SK-N-SH treated with all-trans-retinoic acid at 6 μM for 48 hours (cell line): Measurements from ENCODE around the gene PYDC1.

Source experiments
- ATAC-seq: fragments of 200-7000 bp; cut with Tn5 transposase; 3 replicates; pipeline ENCODE4 v1.9.1; 2020; ENCODE audit warnings: mild to moderate bottlenecking, moderate library complexity
- ARNTL ChIP-seq: fragments of 450-650 bp; formaldehyde crosslinking; IDR thresholded peaks from 2 replicates; pipeline ENCODE4 v1.5.0; 2020; ENCODE audit warnings: low read depth, mild to moderate bottlenecking, moderate library complexity, borderline replicate concordance
- CSDC2 ChIP-seq: fragments of 250-450 bp; sonication (Bioruptor Pico); IDR thresholded peaks from 2 replicates; pipeline ENCODE4 v1.5.0; 2020; ENCODE audit warnings: mild to moderate bottlenecking, moderate library complexity
- ESRRG ChIP-seq: fragments of 250-450 bp; sonication (Bioruptor Pico); IDR thresholded peaks from 2 replicates; pipeline ENCODE4 v1.6.1; 2021; ENCODE audit warnings: mild to moderate bottlenecking
- GLIS3 ChIP-seq: fragments of 250-450 bp; sonication (Bioruptor Pico); IDR thresholded peaks from 2 replicates; pipeline ENCODE4 v1.5.0; 2020; ENCODE audit warnings: mild to moderate bottlenecking, moderate library complexity
- OSR1 ChIP-seq: fragments of 250-450 bp; sonication (Bioruptor Pico); IDR thresholded peaks from 2 replicates; pipeline ENCODE4 v1.8.0; 2022; ENCODE audit warnings: moderate library complexity, mild to moderate bottlenecking, inconsistent platforms
- PATZ1 ChIP-seq: fragments of 250-450 bp; sonication (Bioruptor Pico); IDR thresholded peaks from 2 replicates; pipeline ENCODE4 v1.8.0; 2020; ENCODE audit warnings: mild to moderate bottlenecking, moderate library complexity, borderline replicate concordance
- RARB ChIP-seq: fragments of 250-450 bp; sonication (Bioruptor Pico); IDR thresholded peaks from 2 replicates; pipeline ENCODE4 v1.8.0; 2021; ENCODE audit warnings: mild to moderate bottlenecking, moderate library complexity
- SNAI2 ChIP-seq: fragments of 250-450 bp; sonication (Bioruptor Pico); IDR thresholded peaks from 2 replicates; pipeline ENCODE4 v1.5.0; 2020; ENCODE audit warnings: mild to moderate bottlenecking, moderate library complexity
- TCF4 ChIP-seq: fragments of 250-450 bp; sonication (Bioruptor Pico); IDR thresholded peaks from 2 replicates; pipeline ENCODE4 v1.8.0; 2021; ENCODE audit warnings: mild to moderate bottlenecking, moderate library complexity, borderline replicate concordance
- ZC3H10 ChIP-seq: fragments of 250-450 bp; sonication (Bioruptor Pico); IDR thresholded peaks from 2 replicates; pipeline ENCODE4 v1.5.1; 2021; ENCODE audit warnings: mild to moderate bottlenecking, moderate library complexity
- ZFP3 ChIP-seq: fragments of 250-450 bp; sonication (Bioruptor Pico); IDR thresholded peaks from 2 replicates; pipeline ENCODE4 v1.5.0; 2020; ENCODE audit warnings: mild to moderate bottlenecking, moderate library complexity
- ZFP30 ChIP-seq: fragments of 450-650 bp; formaldehyde crosslinking; IDR thresholded peaks from 2 replicates; pipeline ENCODE4 v1.5.0; 2022; ENCODE audit warnings: mild to moderate bottlenecking, moderate library complexity
- ZNF8 ChIP-seq: fragments of 450-650 bp; formaldehyde crosslinking; IDR thresholded peaks from 2 replicates; pipeline ENCODE4 v1.5.0; 2020; ENCODE audit warnings: mild to moderate bottlenecking, moderate library complexity
- TF ChIP-seq, protein P1 (sequence below): fragments of 250-450 bp; sonication (Bioruptor Pico); IDR thresholded peaks from 2 replicates; pipeline ENCODE4 v1.8.0; 2021; ENCODE audit warnings: low read depth, mild to moderate bottlenecking, moderate library complexity, borderline replicate concordance
- TF ChIP-seq, protein P2 (sequence below): fragments of 250-450 bp; sonication (Bioruptor Pico); IDR thresholded peaks from 2 replicates; pipeline ENCODE4 v1.5.0; 2020; ENCODE audit warnings: mild to moderate bottlenecking, moderate library complexity
- TF ChIP-seq, protein P3 (sequence below): fragments of 250-450 bp; sonication (Bioruptor Pico); IDR thresholded peaks from 2 replicates; pipeline ENCODE4 v1.5.1; 2020; ENCODE audit warnings: low read depth, mild to moderate bottlenecking, moderate library complexity

The PYDC1 gene

GRCh38 chr16:31225193-31225592, 8.3 kb upstream of the PYDC1 start (continued):
- TF ChIP-seq, protein P1, sequence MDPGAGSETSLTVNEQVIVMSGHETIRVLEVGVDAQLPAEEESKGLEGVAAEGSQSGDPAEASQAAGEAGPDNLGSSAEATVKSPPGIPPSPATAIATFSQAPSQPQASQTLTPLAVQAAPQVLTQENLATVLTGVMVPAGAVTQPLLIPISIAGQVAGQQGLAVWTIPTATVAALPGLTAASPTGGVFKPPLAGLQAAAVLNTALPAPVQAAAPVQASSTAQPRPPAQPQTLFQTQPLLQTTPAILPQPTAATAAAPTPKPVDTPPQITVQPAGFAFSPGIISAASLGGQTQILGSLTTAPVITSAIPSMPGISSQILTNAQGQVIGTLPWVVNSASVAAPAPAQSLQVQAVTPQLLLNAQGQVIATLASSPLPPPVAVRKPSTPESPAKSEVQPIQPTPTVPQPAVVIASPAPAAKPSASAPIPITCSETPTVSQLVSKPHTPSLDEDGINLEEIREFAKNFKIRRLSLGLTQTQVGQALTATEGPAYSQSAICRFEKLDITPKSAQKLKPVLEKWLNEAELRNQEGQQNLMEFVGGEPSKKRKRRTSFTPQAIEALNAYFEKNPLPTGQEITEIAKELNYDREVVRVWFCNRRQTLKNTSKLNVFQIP: no peak

- no peak for ATAC-seq
- TF ChIP-seq, protein P2, sequence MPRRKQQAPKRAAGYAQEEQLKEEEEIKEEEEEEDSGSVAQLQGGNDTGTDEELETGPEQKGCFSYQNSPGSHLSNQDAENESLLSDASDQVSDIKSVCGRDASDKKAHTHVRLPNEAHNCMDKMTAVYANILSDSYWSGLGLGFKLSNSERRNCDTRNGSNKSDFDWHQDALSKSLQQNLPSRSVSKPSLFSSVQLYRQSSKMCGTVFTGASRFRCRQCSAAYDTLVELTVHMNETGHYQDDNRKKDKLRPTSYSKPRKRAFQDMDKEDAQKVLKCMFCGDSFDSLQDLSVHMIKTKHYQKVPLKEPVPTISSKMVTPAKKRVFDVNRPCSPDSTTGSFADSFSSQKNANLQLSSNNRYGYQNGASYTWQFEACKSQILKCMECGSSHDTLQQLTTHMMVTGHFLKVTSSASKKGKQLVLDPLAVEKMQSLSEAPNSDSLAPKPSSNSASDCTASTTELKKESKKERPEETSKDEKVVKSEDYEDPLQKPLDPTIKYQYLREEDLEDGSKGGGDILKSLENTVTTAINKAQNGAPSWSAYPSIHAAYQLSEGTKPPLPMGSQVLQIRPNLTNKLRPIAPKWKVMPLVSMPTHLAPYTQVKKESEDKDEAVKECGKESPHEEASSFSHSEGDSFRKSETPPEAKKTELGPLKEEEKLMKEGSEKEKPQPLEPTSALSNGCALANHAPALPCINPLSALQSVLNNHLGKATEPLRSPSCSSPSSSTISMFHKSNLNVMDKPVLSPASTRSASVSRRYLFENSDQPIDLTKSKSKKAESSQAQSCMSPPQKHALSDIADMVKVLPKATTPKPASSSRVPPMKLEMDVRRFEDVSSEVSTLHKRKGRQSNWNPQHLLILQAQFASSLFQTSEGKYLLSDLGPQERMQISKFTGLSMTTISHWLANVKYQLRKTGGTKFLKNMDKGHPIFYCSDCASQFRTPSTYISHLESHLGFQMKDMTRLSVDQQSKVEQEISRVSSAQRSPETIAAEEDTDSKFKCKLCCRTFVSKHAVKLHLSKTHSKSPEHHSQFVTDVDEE: no peak
- no peak for TF ChIP-seq SNAI2
- no peak for TF ChIP-seq ZC3H10 (CRISPR knock-in tag)
- TF ChIP-seq GLIS3 (CRISPR knock-in tag): no peak
- no peak for TF ChIP-seq ZNF8 (CRISPR knock-in tag)
- TF ChIP-seq TCF4 (CRISPR knock-in tag): no peak
- TF ChIP-seq, protein P1: no peak
- no peak for TF ChIP-seq ESRRG (CRISPR knock-in tag)
These were observed 7.4 kb upstream of the PYDC1 start for GRCh38 chr16:31224092-31224955.

- no peak for ATAC-seq
- TF ChIP-seq RARB (CRISPR knock-in tag) (no peak), OSR1 (CRISPR knock-in tag) (no peak), ZC3H10 (CRISPR knock-in tag) (no peak), ZFP30 (CRISPR knock-in tag) (no peak)
These were observed 6.1 kb upstream of the PYDC1 start for GRCh38 chr16:31223044-31223443.

DNA sequence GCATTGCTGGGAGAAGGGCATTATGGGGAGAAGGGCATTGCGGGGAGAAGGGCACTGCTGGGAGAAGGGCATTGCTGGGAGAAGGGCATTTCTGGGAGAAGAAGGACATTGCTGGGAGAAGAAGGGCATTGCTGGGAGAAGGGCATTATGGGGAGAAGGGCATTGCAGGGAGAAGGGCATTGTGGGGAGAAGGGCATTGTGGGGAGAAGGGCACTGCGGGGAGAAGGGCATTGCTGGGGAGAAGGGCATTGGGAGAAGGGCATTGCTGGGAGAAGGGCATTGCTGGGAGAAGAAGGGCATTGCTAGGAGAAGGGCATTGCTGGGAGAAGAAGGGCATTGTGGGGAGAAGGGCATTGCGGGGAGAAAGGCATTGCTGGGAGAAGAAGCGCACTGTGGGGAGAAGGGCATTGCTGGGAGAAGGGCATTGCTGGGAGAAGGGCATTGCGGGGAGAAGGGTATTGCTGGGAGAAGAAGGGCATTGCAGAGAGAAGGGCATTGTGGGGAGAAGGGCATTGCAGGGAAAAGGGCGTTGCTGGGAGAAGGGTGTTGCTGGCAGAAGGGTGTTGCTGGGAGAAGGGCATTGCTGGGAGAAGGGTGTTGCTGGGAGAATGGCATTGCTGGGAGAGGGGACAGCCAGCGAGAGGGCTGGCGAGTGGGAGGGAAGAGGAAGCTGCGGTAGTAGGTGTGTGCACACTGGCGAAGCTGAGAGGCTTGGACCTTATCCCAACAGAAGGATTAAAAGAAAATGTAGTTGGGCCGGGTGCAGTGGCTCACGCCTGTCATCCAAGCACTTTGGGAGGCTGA, 4.6 kb upstream of the PYDC1 start:
- TF ChIP-seq TCF4 (CRISPR knock-in tag) (no peak), CSDC2 (CRISPR knock-in tag) (no peak), OSR1 (CRISPR knock-in tag) (no peak), ZFP30 (CRISPR knock-in tag) (no peak), ARNTL (no peak), ZFP3 (CRISPR knock-in tag) (no peak), PATZ1 (CRISPR knock-in tag) (no peak)
- TF ChIP-seq, protein P3, sequence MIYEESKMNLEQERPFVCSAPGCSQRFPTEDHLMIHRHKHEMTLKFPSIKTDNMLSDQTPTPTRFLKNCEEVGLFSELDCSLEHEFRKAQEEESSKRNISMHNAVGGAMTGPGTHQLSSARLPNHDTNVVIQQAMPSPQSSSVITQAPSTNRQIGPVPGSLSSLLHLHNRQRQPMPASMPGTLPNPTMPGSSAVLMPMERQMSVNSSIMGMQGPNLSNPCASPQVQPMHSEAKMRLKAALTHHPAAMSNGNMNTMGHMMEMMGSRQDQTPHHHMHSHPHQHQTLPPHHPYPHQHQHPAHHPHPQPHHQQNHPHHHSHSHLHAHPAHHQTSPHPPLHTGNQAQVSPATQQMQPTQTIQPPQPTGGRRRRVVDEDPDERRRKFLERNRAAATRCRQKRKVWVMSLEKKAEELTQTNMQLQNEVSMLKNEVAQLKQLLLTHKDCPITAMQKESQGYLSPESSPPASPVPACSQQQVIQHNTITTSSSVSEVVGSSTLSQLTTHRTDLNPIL: no peak
- TF ChIP-seq, protein P2: no peak
- TF ChIP-seq, protein P1: no peak
- no peak for ATAC-seq
